Kidney (tissue), 14 donors: ENCODE measurements around the gene GPAT2. TPM values are rescaled to one million over a fixed set of nuclear protein-coding genes. Genes with fewer than 3 reads are reported as not detected.
"Not testable (repeated sequence)": the region's sequence is repeated elsewhere in the genome, so short reads cannot be mapped to it uniquely, and the experiment has no call there.

ENCODE experiments used
- DNase-seq, 5 donors: peaks; one replicate each; pipeline ENCODE4 v3.0.0-alpha.2; 2013 to 2020
- FAIRE-seq: peaks from 2 replicates; lab custom pipeline; 2012; peaks lifted over from hg19 to GRCh38; lab: Jason Lieb, UNC
- H3K27ac ChIP-seq, 2 donors: one replicate each; pipeline ENCODE4 v1.7.0; 2013; ENCODE audit warnings: low read depth in 2 of 2, low read length in 2 of 2, inconsistent platforms in 1 of 2
- H3K27me3 ChIP-seq: one replicate; pipeline ENCODE4 v1.7.1; 2013; ENCODE audit warnings: low read length, inconsistent platforms; ENCODE audit not compliant: control insufficient read depth, insufficient read depth
- H3K36me3 ChIP-seq, 3 donors: one replicate each; pipeline versions ENCODE4 v1.7.0 to v1.7.1; 2013; ENCODE audit warnings: low read length in 3 of 3, control low read depth in 1 of 3, inconsistent platforms in 1 of 3; ENCODE audit not compliant: insufficient read depth in 3 of 3, control insufficient read depth in 2 of 3
- H3K4me1 ChIP-seq, 3 donors: one replicate each; pipeline versions ENCODE4 v1.7.0 to v1.7.1; 2013; ENCODE audit warnings: low read length in 3 of 3, inconsistent platforms in 1 of 3, low read depth in 1 of 3; ENCODE audit not compliant: control insufficient read depth in 2 of 3, insufficient read depth in 2 of 3
- H3K4me3 ChIP-seq, 3 donors: one replicate each; pipeline versions ENCODE4 v1.7.0 to v1.8.1; 2013; ENCODE audit warnings: low read length in 3 of 3, control low read depth in 1 of 3, inconsistent platforms in 1 of 3
- H3K9ac ChIP-seq, 3 donors: one replicate each; pipeline versions ENCODE4 v1.7.0 to v1.7.1; 2013; ENCODE audit warnings: low read length in 3 of 3, control low read depth in 1 of 3, inconsistent platforms in 1 of 3
- H3K9me3 ChIP-seq, 3 donors: one replicate each; pipeline versions ENCODE4 v1.7.0 to v1.7.1; 2013; ENCODE audit warnings: low read length in 3 of 3, control low read depth in 1 of 3, inconsistent platforms in 1 of 3; ENCODE audit not compliant: control insufficient read depth in 2 of 3, insufficient read depth in 1 of 3
- CTCF ChIP-seq: IDR thresholded peaks from 3 replicates; pipeline ENCODE4 v1.5.1; 2012; ENCODE audit warnings: mild to moderate bottlenecking, moderate library complexity, borderline replicate concordance; ENCODE audit not compliant: insufficient read depth; ENCODE audit errors: extremely low read depth
- intact Hi-C: fragments of 100-400 bp; cut with DNase I; formaldehyde crosslinking; loops from one replicate; pipeline ENCODE4 v1.11.1; 2022
- polyA plus RNA-seq: library from polyadenylated mRNA; stranded (reverse); fragments of 350-450 nt; fragmentation: Illumina TruSeq; extraction: RNeasy Lipid Tissue Mini Kit (QIAGEN cat#74804); gene quantifications from one replicate; pipeline ENCODE4 v1.2.3, GENCODE V29; 2014; ENCODE audit warnings: low read depth, low replicate concordance; ENCODE audit not compliant: insufficient read depth
- total RNA-seq: library from RNA; stranded (reverse); fragmentation: NEBNext Ultra II Directional; extraction: Animal tissue kit (Norgen Biotek cat#: 25700); gene quantifications from one replicate; pipeline ENCODE4 v1.2.1, GENCODE V29; 2021
- donor health status: control.
- donor health status: control.
- donor health status: control.
- donor health status: control.
- donor health status: control.
- donor health status: DM: yes; HTN: yes; CAD: no.
- donor health status: Normal renal cell carcinoma (clear cell type).

The GPAT2 gene
- total and polyA plus RNA-seq, 2 donors from 2014 or later = 1.1 to 2.7 TPM

- Histone ChIP-seq H3K4me1 (no peaks in the 10 kb centered on the region), H3K4me3 (no peak overlapping the region), H3K27ac (no peak overlapping the region), H3K9ac (no peak overlapping the region), H3K27me3 (no peaks in the 10 kb centered on the region), H3K36me3 (no peaks in the 10 kb centered on the region), H3K9me3 (peaks cover 0 to 15% (median 4%) of the 10 kb centered on the region in 3 donors)
- DNase-seq (no peak), FAIRE-seq (no peak)
- TF ChIP-seq CTCF = no peak
- intact Hi-C loops = no loop called here
Observed at GRCh38 chr2:96074156-96074555, 39.4 kb upstream of the GPAT2 start.

DNA sequence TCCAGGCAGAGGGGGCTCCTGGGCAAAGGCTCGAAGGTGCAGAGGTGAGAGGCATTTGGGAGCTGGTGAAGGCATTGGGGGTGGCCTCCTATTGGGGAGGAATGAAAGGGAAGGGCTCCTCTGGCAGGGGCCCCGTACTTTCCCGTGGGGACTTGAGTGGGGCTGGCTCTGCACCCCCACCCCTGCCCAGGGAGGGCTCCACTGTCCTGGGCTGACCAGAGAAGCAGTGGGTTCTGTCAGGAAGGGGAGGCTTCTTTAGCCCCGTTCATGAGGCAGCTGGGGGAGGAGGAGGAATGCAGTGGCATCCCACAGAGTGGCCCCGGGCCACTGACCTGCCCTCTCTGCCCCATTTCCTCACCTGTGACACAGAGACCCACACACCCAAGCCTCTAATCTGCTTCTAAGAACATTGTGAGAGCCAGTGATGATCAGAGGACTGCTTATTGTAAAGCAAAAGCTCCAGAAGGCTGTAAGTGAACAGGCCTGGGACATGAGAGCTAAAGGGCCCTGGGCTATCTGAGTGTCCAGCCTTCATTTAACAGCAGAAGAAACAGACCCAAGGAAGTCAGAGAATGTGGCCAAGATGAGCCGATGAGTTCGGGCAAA is 38.6 kb upstream of the GPAT2 start:
- no peaks in the 10 kb centered on the region for H3K36me3 ChIP-seq
- H3K9me3 ChIP-seq = peaks cover 0 to 15% (median 4%) of the 10 kb centered on the region in 3 donors
- H3K9ac ChIP-seq = no peak overlapping the region
- intact Hi-C loops = no loop called here
- no peaks in the 10 kb centered on the region for H3K27me3 ChIP-seq
- H3K4me3 ChIP-seq = no peak overlapping the region
- FAIRE-seq (no peak), DNase-seq (no peak)
- H3K4me1 ChIP-seq = no peaks in the 10 kb centered on the region
- no peak overlapping the region for H3K27ac ChIP-seq
- TF ChIP-seq CTCF = no peak

GRCh38 chr2:96072746-96073145 is 38.0 kb upstream of the GPAT2 start:
- no peak overlapping the region for H3K9ac ChIP-seq
- no peak for TF ChIP-seq CTCF
- H3K4me3 ChIP-seq = no peak overlapping the region
- intact Hi-C loops = no loop called here
- peaks cover 0 to 15% (median 4%) of the 10 kb centered on the region in 3 donors for H3K9me3 ChIP-seq
- no peak overlapping the region for H3K27ac ChIP-seq
- FAIRE-seq (no peak), DNase-seq (no peak)
- H3K36me3 ChIP-seq = no peaks in the 10 kb centered on the region
- no peaks in the 10 kb centered on the region for H3K4me1 ChIP-seq
- no peaks in the 10 kb centered on the region for H3K27me3 ChIP-seq

DNA sequence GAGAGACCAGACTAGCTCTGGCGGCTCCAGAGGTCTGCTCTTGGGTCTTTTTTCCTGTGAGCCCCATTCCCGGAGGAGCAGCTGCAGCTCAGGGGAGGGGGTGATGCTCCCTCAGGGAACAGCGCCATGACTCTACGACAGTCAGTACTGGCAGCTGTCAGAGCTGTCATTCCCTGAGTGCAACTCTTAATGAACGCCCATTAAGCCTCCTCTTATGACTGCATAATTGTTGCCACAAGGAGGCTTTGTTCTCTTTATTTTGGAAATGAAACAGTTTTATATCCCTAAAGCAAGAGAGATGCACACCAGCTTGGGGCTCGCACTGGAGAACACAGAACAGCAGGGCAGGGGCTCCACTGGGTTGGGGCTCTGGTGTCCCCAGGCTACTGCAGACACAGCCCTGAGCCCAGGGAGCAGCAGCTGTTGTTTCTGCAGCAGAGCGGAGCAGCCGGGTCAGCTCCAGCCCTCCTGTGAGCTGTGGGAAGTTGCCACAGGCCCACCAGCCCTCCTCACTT is 37.3 kb upstream of the GPAT2 start:
- H3K36me3 ChIP-seq, H3K27me3 ChIP-seq, intact Hi-C loops, DNase-seq, H3K27ac ChIP-seq, FAIRE-seq, H3K9ac ChIP-seq, H3K4me1 ChIP-seq, H3K4me3 ChIP-seq: not testable (repeated sequence)
- H3K9me3 ChIP-seq = peaks cover 0 to 15% (median 4%) of the 10 kb centered on the region in 3 donors

- H3K9ac ChIP-seq, H3K27me3 ChIP-seq, H3K27ac ChIP-seq, H3K4me3 ChIP-seq, H3K36me3 ChIP-seq, FAIRE-seq, intact Hi-C loops, H3K4me1 ChIP-seq, DNase-seq: not testable (repeated sequence)
- H3K9me3 ChIP-seq = peaks cover 0 to 11% (median 4%) of the 10 kb centered on the region in 3 donors
Observed at GRCh38 chr2:96071087-96071976, 36.6 kb upstream of the GPAT2 start.
